Upper lobe of left lung (tissue), 4 donors: ENCODE results near the gene ANP32B.
"Not testable (repeated sequence)": the region's sequence is repeated elsewhere in the genome, so short reads cannot be mapped to it uniquely, and the experiment has no call there.

Experiments
- CTCF ChIP-seq, 6 experiments: fragments of 450-650 bp in 4 of 6; fragments of 200-600 bp in 2 of 6; sonication (generic) in 2 of 6; IDR thresholded peaks; one replicate each; pipeline ENCODE4 v1.5.1; 2016 to 2019; ENCODE audit warnings: antibody characterized with exemption in 6 of 6
- POLR2A ChIP-seq, 4 donors: fragments of 450-650 bp; IDR thresholded peaks; one replicate each; pipeline ENCODE4 v1.5.1; 2016 to 2017; ENCODE audit warnings: antibody characterized with exemption in 4 of 4, mild to moderate bottlenecking in 2 of 4
- POLR2AphosphoS5 ChIP-seq, 2 donors: sonication (generic); formaldehyde crosslinking; IDR thresholded peaks; one replicate each; pipeline ENCODE4 v1.5.1; 2017; ENCODE audit warnings: antibody characterized with exemption in 2 of 2

- not testable (repeated sequence) for TF ChIP-seq CTCF, POLR2A, POLR2AphosphoS5 (IDR thresholded peaks at IDR 0.05)
These were observed 37.7 kb upstream of the ANP32B start for GRCh38 chr9:97945470-97945869.
